Measurements from ENCODE around the gene TAAR6. TPM values are rescaled to one million over a fixed set of nuclear protein-coding genes. Genes with fewer than 3 reads are reported as not detected.

Gene TAAR6
- total RNA-seq, 1 experiment from 2014 or later, result not detected

- intact Hi-C loops (cut with micrococcal nuclease; ENCODE audit: unreplicated experiment), result no loop called here
- TF ChIP-seq CTCF (conservative IDR thresholded peaks at IDR 0.05; ENCODE audit: low read depth, low read length) (no peak), EZH2 (IDR thresholded peaks at IDR 0.05; ENCODE audit: borderline replicate concordance, low read depth, low read length, poor library complexity, severe bottlenecking) (no peak)
- Histone ChIP-seq H3K4me3 (ENCODE audit: low read depth, low read length, poor library complexity, severe bottlenecking) (no peak overlapping the region), H3K27me3 (replicated peaks; ENCODE audit: insufficient read depth, low read depth, low read length, poor library complexity) (no peaks in the 10 kb centered on the region), H3K4me1 (ENCODE audit: insufficient read depth, low read length, poor library complexity, severe bottlenecking) (no peaks in the 10 kb centered on the region), H3K27ac (ENCODE audit: low read depth, low read length, poor library complexity, severe bottlenecking) (no peak overlapping the region), H3K9me3 (ENCODE audit: low read depth, low read length, poor library complexity, severe bottlenecking) (no peaks in the 10 kb centered on the region), H3K36me3 (ENCODE audit: insufficient read depth, low read length, poor library complexity, severe bottlenecking) (no peaks in the 10 kb centered on the region)
- no peak for DNase-seq (ENCODE audit: low spot score)
- POLR2A ChIA-PET (ENCODE audit: low non-redundant PET), result no interaction called here
- no TSS peak for BruUV-seq (replicated peaks)
- CTCF ChIA-PET, result interaction anchor here (0.6 kb wide), 1 partner anchor 711 kb away, joined by 3 read pairs; no protein-coding TSS in a partner anchor
Observed at GRCh38 chr6:132611616-132612015, 41.5 kb downstream of the TAAR6 start.

- intact Hi-C loops (cut with micrococcal nuclease; ENCODE audit: unreplicated experiment), result no loop called here
- POLR2A ChIA-PET (ENCODE audit: low non-redundant PET), result no interaction called here
Observed at GRCh38 chr6:132612449-132613108, 42.5 kb downstream of the TAAR6 start.

GRCh38 chr6:132614554-132614953 is 44.4 kb downstream of the TAAR6 start:
- H3K27ac ChIP-seq (ENCODE audit: low read depth, low read length, poor library complexity, severe bottlenecking), result no peak overlapping the region
- intact Hi-C loops (cut with micrococcal nuclease; ENCODE audit: unreplicated experiment), result no loop called here
- TF ChIP-seq EZH2 (IDR thresholded peaks at IDR 0.05; ENCODE audit: borderline replicate concordance, low read depth, low read length, poor library complexity, severe bottlenecking), result no peak
- no peak for TF ChIP-seq CTCF (conservative IDR thresholded peaks at IDR 0.05; ENCODE audit: low read depth, low read length)
- no peaks in the 10 kb centered on the region for H3K4me1 ChIP-seq (ENCODE audit: insufficient read depth, low read length, poor library complexity, severe bottlenecking)
- ChIA-PET CTCF (no interaction called here), POLR2A (ENCODE audit: low non-redundant PET) (no interaction called here)
- H3K36me3 ChIP-seq (ENCODE audit: insufficient read depth, low read length, poor library complexity, severe bottlenecking), result no peaks in the 10 kb centered on the region
- no peaks in the 10 kb centered on the region for H3K9me3 ChIP-seq (ENCODE audit: low read depth, low read length, poor library complexity, severe bottlenecking)
- BruUV-seq (replicated peaks), result no TSS peak
- peaks cover 8% of the 10 kb centered on the region for H3K27me3 ChIP-seq (replicated peaks; ENCODE audit: insufficient read depth, low read depth, low read length, poor library complexity)
- H3K4me3 ChIP-seq (ENCODE audit: low read depth, low read length, poor library complexity, severe bottlenecking), result no peak overlapping the region
- no peak for DNase-seq (ENCODE audit: low spot score)

More at GRCh38 chr6:132612449-132613108, 42.5 kb downstream of the TAAR6 start:
- Histone ChIP-seq H3K36me3 (ENCODE audit: insufficient read depth, low read length, poor library complexity, severe bottlenecking) (no peaks in the 10 kb centered on the region), H3K4me1 (ENCODE audit: insufficient read depth, low read length, poor library complexity, severe bottlenecking) (no peaks in the 10 kb centered on the region), H3K9me3 (ENCODE audit: low read depth, low read length, poor library complexity, severe bottlenecking) (no peaks in the 10 kb centered on the region), H3K27me3 (replicated peaks; ENCODE audit: insufficient read depth, low read depth, low read length, poor library complexity) (peaks cover 8% of the 10 kb centered on the region), H3K27ac (ENCODE audit: low read depth, low read length, poor library complexity, severe bottlenecking) (no peak overlapping the region), H3K4me3 (ENCODE audit: low read depth, low read length, poor library complexity, severe bottlenecking) (no peak overlapping the region)
- DNase-seq (ENCODE audit: low spot score), result no peak
- CTCF ChIA-PET, result no interaction called here
- TF ChIP-seq CTCF (conservative IDR thresholded peaks at IDR 0.05; ENCODE audit: low read depth, low read length), result no peak
- no TSS peak for BruUV-seq (replicated peaks)

Measured in A673 (cell line).